CD4-positive, alpha-beta T cell treated with Interferon alpha-2 for 1 hour (primary cell): ENCODE measurements around the gene SLC12A3.
A peak's percentile ranks its signal among the peaks of the same experiment; 100 is the strongest.

Source experiments
- DNase-seq, 2 donors: peaks; one replicate each; pipeline ENCODE4 v3.0.0-alpha.2; 2020 to 2022

SLC12A3 gene

DNA sequence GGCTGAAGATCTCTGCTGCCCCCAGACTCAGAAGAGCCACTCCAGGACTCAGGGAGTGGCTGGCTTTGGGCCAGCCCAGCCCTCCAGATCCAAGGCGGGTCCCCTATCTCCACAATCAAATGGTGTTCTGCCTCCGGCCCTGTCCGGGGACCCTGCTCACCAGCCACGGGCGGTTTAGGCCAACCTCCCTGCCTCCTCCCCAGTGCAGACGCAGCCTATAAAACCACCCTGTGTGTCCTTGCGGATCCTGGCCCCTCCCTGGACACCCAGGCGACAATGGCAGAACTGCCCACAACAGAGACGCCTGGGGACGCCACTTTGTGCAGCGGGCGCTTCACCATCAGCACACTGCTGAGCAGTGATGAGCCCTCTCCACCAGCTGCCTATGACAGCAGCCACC, at the start of gene SLC12A3:
Gene SLC12A3, plus strand, starts transcription at position 248 of the 400 bp plus-strand sequence. Its CDS starts 29 bp downstream, at position 277.
- DNase-seq, result no peak

DNA sequence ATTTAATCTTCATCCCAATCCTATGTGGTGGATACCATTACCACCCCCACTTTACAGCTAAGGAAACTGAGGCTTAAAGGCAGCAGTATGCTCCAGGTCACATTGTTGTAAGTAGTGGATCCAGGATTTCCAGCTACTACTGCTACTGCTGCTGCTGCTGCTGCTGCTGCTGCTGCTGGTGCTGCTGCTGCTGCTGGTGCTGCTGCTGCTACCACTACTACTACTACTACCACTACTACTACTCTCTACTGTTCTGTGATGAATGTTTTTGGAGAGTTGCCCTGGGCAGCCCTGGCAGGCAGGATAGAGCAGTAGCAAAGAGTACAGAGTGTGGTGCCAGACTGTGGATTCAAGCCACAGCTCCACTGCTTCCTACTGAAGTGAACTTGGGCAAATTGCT, 49.3 kb upstream of the SLC12A3 start:
- no peak for DNase-seq

GRCh38 chr16:56817056-56817455, 48.0 kb upstream of the SLC12A3 start:
- no peak for DNase-seq

DNA sequence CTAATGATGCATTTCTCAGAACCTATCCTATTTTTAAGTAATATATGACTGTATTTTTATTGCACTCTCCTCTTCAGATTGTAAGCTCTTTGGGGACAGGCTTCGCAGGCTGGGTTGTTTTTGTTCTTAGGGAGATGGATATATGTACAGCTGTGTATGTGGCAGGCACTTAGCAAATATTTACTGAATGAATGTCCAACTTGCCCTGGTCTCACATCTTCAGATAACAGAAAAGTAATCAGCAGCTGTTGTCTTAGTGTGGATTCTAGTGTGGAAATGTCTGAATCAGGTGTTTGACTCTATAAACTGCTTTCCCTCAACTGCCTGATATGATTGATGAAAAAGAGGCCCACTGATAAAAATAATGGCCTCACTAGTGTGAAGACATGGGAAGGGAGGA, 47.1 kb upstream of the SLC12A3 start:
- DNase-seq, result no peak

DNA sequence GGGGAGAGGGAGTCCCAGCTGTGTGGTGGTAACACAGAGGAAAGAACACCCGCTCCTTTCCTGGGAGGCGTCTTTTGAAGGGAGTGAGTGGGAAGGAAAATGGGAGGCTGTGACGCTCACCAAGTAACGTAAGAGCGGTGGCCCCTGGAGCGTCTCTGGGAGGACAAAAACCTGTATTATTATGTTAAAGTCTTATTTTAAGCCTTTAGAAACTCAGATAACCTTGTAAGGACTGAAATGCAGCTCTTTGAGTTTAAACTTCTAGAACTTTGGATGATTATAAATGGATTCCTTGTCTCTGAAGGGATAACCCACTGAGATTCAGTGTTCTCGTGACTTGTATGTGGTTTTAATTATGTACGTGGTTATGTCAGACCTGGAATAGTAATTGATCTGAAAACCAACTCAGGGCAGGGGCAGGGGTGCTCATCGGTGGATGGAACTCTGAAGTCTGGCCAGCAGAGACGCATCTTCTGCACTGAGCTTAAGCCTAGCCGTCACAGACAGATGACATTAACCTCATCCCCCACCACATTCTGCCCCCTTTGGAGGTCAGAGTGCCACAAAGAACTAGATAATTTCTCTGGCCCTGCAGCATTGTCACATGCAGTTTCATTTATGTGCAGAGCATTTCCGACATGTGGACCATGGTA, 41.8 kb upstream of the SLC12A3 start:
- DNase-seq, result no peak

DNA sequence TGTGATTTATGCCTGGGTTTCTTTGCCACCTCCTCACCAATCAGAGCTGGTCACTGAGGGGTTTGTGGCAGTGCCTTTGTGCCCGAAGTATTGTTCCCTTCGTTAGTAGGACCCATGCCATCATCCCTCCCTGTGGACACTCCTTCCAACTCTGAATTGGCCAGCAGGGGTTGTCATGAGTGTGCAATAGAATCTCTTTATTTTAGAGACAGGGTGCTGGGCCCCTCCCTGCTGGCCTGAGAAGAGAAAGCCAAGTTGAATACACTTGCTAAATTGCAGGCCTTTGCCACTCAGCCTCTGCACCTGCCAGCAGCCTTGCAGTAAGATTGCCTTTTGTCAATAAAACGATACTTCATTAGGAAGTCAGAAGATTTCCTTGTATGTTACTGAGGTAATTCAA, 40.7 kb upstream of the SLC12A3 start:
- DNase-seq, result no peak

- no peak for DNase-seq
Measured at GRCh38 chr16:56824804-56825203, 40.2 kb upstream of the SLC12A3 start.

DNA sequence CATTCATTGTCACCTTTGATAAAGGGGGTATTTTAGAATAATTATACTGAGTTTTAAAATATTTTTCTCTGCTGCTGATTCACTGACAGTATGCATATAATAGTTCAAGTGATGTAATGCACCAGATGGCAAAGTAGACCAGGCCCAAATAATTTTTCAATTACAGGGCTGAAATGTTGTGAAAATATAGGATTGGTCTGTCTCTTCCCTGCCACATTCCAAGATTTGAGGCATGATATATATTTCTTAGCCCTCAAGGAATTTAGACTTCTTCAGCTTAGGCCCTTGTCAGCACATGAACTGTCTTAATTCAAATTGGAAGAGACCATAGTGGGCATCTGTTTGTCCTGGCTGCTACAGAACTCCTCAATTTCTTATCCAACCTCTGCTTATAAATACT, 39.2 kb upstream of the SLC12A3 start:
- DNase-seq, result no peak

- DNase-seq, result no peak
Measured at GRCh38 chr16:56828647-56829046, 36.4 kb upstream of the SLC12A3 start.

DNA sequence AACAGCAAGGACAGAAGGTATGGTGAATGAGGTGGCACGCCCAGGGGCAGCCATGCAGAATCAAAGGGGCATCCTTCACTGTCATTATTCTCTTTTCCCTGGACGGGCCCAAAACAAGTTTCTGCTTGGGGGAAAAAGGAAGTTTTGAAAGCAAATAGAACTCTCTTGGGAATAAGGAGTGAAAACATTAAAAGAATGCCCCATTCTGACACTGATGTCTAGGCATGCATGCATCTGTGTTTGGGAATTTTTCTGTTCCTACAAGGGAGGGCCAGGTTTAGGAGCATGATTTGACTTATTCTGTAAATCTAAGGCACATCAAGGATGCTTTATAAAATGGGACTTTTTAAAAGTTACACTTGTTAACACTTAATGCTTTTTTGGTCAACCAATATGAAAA, 34.3 kb upstream of the SLC12A3 start:
- no peak for DNase-seq

GRCh38 chr16:56832768-56833167, 32.2 kb upstream of the SLC12A3 start:
- no peak for DNase-seq

DNA sequence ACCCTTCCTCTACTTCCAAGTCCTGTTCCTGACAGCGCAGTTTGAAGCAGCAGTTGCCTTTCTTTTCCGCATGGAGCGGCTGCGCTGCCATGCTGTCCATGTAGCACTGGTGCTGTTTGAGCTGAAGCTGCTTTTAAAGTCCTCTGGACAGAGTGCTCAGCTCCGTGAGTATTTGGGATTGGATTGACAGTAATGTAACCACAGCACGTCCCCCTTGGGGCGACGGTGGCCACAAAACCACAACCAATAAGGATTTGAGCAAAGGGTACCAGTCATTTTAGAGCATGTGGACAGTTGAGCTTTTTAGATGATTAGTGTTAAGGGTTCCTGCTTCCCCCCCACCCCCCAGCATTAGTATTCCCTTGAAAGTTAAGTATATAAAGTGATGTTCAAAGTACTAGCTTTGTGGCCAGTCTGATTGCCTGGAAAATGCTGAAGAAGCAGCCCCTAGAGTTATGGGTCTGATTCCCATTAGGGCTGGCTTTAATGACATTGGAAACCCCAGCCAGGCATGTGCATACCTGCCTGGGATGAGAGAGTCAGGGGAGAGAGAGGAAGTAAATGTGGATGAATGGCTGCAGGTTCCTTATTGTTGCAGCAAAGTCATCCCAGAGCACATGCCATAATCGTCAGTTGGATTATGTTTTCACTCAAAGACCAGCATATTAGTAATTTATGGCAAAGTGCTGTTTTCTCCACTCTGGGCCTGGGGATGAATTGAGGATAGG, 31.6 kb upstream of the SLC12A3 start:
- no peak for DNase-seq

- no peak for DNase-seq
Measured at GRCh38 chr16:56835320-56835719, 29.7 kb upstream of the SLC12A3 start.

- DNase-seq, result no peak
Measured at GRCh38 chr16:56836410-56837230, 28.4 kb upstream of the SLC12A3 start.

GRCh38 chr16:56838622-56839337, 26.2 kb upstream of the SLC12A3 start:
- DNase-seq, result no peak

DNA sequence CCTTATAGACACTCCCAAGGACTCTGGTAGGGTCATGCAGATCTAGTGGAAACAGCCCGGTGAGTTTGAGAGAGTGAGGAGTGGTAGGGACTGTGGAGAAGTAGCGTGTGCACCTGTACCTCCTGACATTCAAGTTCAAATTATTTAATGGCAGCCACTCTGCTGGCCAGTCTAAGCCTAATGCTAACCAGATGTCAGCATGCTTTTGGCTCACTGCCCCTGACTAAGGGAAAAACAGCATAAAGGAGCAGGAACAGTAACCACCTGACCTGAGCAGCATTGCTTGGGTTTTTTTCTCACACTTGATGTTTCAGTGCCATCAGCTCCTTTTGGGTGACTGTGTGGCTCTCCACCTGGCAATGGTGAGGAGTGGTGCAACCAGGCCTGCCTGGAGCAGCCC, 23.8 kb upstream of the SLC12A3 start:
- no peak for DNase-seq

DNA sequence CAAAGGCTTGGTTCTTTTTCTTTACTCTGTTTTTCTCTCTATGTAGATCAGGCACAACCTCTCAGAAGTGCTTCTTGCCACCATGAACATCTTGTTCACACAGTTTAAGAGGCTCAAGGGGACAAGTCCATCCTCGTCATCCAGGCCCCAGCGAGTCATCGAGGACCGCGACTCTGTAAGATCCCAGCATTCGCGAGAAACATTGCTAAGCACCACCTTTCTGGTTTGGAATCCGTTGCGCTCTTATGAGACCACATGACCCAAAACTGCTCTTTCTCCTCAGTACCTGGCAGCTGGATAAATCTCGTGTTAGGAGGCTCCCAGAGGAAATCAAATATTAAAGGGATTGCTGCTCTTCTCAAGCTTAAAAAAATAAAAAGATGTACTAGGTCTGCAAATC, 23.3 kb upstream of the SLC12A3 start:
- DNase-seq, result no peak

DNA sequence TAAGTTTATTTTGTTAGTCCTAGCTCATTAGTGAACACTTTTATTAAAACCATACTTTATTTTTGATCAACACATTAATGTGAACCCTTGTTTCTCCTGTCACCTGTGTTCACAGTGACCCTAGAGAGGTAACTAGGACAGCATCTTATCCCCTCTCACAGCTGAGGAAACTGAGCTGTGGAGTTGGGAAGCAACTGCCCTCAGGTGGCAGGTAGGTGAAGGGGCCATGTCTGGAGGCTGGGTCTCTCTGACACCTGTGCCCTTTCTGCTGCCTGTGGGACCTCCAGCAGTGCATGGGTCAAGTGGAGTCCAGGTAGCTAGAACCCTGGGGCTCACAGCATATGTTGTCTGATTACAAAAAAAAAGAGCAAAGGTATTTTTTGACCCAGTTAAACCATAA, 22.9 kb upstream of the SLC12A3 start:
- no peak for DNase-seq

GRCh38 chr16:56844056-56844455, 21.0 kb upstream of the SLC12A3 start:
- no peak for DNase-seq

DNA sequence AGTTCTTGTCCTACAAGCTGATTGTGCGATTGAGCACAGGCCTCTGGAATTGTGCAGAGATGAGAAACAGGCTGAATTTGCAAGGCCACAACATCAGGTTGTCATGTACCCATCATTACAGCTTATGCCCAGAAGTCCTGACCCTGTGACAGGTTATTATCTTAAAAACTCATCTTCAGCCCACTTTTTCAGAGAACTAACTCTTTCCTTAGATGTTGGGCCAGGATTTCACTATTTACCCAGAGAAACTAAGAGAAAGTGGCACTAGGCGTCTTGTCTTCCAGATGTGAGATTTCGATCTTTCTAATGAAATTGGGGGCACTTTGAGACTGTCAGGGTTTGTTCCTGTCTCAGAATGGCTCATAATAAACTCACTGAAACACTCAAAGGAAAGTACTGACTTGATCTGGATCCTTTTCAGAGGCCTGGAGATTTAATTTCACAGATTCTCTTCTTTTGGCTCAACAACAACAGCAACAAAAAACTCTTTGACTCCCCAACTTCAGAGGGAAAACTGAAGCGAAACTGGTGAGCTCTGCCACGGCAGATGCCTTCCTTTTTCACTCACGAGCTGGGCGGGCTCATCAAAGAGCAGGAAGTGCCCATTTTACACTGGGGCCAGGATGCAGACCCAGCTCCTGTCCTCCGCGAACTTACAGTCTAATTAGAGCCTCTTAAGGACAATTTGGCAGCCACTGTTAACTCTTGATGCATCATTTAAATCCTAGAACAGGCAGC, 17.7 kb upstream of the SLC12A3 start:
- peak in 1 of 2 donors; percentile 24 for DNase-seq

- DNase-seq, result no peak
Measured at GRCh38 chr16:56848029-56848936, 16.7 kb upstream of the SLC12A3 start.
